Measurements from ENCODE around the gene BDH1. TPM values are rescaled to one million over a fixed set of nuclear protein-coding genes. Genes with fewer than 3 reads are reported as not detected.

The BDH1 gene
- total and polyA plus RNA-seq, 2 of the 13 experiments (the other 11 are each of a cell fraction or from before 2014, with no cell fraction given), result 21.2 to 71.9 TPM

GRCh38 chr3:197522183-197522715, 33.5 kb downstream of the BDH1 start (continued):
- no peak for TF ChIP-seq ZBED4 (CRISPR knock-in tag; IDR thresholded peaks at IDR 0.05; ENCODE audit: borderline replicate concordance)
- TF ChIP-seq MEIS1 (CRISPR knock-in tag; IDR thresholded peaks at IDR 0.05; ENCODE audit: borderline replicate concordance), result 0 out of 2 replicates have a peak, but pooled peaks have one; percentile 10
- no peak for TF ChIP-seq MED13 (CRISPR knock-in tag; IDR thresholded peaks at IDR 0.05)
- TF ChIP-seq ARHGAP35 (CRISPR knock-in tag; IDR thresholded peaks at IDR 0.05; ENCODE audit: borderline replicate concordance), result no peak
- no peak for TF ChIP-seq ZNF143 (CRISPR knock-in tag; IDR thresholded peaks at IDR 0.05)
- no peak for TF ChIP-seq NBN (conservative IDR thresholded peaks at IDR 0.05)
- no peak for TF ChIP-seq ZNF644 (CRISPR knock-in tag; IDR thresholded peaks at IDR 0.05; ENCODE audit: low read depth)
- no peak for TF ChIP-seq ZNF792 (CRISPR knock-in tag; IDR thresholded peaks at IDR 0.05)
- no peak for TF ChIP-seq RORA (CRISPR knock-in tag; IDR thresholded peaks at IDR 0.05)
- no peak for TF ChIP-seq ZBTB42 (CRISPR knock-in tag; IDR thresholded peaks at IDR 0.05)
- no peak; the same call in 1 of the 2 replicates for TF ChIP-seq MYC (CRISPR knock-in tag; IDR thresholded peaks at IDR 0.05; ENCODE audit: borderline replicate concordance)
- no peak for TF ChIP-seq ZNF563 (CRISPR knock-in tag; IDR thresholded peaks at IDR 0.05)
- TF ChIP-seq ZMYM4 (CRISPR knock-in tag; IDR thresholded peaks at IDR 0.05), result 0 out of 2 replicates have a peak, but pooled peaks have one; percentile 25
- TF ChIP-seq MTF1 (CRISPR knock-in tag; IDR thresholded peaks at IDR 0.05), result no peak
- TF ChIP-seq ZNF367 (CRISPR knock-in tag; IDR thresholded peaks at IDR 0.05; ENCODE audit: borderline replicate concordance), result no peak
- no peak for TF ChIP-seq ATF1 (CRISPR knock-in tag; IDR thresholded peaks at IDR 0.05)
- TF ChIP-seq, protein P1, sequence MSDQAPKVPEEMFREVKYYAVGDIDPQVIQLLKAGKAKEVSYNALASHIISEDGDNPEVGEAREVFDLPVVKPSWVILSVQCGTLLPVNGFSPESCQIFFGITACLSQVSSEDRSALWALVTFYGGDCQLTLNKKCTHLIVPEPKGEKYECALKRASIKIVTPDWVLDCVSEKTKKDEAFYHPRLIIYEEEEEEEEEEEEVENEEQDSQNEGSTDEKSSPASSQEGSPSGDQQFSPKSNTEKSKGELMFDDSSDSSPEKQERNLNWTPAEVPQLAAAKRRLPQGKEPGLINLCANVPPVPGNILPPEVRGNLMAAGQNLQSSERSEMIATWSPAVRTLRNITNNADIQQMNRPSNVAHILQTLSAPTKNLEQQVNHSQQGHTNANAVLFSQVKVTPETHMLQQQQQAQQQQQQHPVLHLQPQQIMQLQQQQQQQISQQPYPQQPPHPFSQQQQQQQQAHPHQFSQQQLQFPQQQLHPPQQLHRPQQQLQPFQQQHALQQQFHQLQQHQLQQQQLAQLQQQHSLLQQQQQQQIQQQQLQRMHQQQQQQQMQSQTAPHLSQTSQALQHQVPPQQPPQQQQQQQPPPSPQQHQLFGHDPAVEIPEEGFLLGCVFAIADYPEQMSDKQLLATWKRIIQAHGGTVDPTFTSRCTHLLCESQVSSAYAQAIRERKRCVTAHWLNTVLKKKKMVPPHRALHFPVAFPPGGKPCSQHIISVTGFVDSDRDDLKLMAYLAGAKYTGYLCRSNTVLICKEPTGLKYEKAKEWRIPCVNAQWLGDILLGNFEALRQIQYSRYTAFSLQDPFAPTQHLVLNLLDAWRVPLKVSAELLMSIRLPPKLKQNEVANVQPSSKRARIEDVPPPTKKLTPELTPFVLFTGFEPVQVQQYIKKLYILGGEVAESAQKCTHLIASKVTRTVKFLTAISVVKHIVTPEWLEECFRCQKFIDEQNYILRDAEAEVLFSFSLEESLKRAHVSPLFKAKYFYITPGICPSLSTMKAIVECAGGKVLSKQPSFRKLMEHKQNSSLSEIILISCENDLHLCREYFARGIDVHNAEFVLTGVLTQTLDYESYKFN (CRISPR knock-in tag; conservative IDR thresholded peaks at IDR 0.05), result no peak
- no peak for TF ChIP-seq SP4 (CRISPR knock-in tag; IDR thresholded peaks at IDR 0.05)
- no peak for TF ChIP-seq ZBTB37 (CRISPR knock-in tag; IDR thresholded peaks at IDR 0.05)
- no peak for TF ChIP-seq SALL2 (CRISPR knock-in tag; IDR thresholded peaks at IDR 0.05)
